Measurements from ENCODE around the gene SNX25.

SNX25 gene

DNA sequence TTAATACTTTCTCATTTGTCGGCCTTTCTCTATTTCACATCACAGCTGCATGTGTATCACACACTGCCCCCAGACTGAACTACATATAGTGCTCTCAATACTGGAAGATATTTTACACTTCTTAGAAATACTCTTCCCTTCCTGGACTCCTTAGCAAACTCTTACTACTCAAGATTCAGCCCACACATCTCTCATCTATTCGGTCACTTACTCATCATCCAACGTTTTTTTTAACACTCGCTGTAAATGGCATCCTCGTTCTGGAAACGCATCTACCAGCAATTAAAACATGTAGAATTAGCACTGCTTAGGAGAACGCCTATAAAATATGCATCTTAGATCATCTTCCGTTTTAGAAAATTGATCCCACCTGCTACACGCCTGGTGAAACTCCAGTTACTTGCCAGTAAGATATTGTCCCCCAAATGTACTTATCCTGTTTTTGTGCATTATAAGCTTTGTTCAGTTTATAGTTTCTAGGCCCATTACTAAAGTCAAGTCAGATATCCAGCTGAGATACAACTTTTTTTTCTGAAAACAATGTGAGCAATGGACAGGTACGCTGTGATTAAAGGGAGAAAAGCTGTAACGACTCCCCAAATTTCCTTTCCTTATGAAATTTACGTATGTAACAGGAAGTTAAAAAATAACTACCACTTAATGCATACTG lies 185.3 kb downstream of the SNX25 start:
- TF ChIP-seq, protein P1, sequence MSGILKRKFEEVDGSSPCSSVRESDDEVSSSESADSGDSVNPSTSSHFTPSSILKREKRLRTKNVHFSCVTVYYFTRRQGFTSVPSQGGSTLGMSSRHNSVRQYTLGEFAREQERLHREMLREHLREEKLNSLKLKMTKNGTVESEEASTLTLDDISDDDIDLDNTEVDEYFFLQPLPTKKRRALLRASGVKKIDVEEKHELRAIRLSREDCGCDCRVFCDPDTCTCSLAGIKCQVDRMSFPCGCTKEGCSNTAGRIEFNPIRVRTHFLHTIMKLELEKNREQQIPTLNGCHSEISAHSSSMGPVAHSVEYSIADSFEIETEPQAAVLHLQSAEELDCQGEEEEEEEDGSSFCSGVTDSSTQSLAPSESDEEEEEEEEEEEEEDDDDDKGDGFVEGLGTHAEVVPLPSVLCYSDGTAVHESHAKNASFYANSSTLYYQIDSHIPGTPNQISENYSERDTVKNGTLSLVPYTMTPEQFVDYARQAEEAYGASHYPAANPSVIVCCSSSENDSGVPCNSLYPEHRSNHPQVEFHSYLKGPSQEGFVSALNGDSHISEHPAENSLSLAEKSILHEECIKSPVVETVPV (CRISPR knock-in tag; IDR thresholded peaks at IDR 0.05) = no peak
- no peak for TF ChIP-seq ZFP30 (CRISPR knock-in tag; IDR thresholded peaks at IDR 0.05)
- TF ChIP-seq, protein P2, sequence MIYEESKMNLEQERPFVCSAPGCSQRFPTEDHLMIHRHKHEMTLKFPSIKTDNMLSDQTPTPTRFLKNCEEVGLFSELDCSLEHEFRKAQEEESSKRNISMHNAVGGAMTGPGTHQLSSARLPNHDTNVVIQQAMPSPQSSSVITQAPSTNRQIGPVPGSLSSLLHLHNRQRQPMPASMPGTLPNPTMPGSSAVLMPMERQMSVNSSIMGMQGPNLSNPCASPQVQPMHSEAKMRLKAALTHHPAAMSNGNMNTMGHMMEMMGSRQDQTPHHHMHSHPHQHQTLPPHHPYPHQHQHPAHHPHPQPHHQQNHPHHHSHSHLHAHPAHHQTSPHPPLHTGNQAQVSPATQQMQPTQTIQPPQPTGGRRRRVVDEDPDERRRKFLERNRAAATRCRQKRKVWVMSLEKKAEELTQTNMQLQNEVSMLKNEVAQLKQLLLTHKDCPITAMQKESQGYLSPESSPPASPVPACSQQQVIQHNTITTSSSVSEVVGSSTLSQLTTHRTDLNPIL (CRISPR knock-in tag; IDR thresholded peaks at IDR 0.05; ENCODE audit: low read depth) = no peak
- TF ChIP-seq TCF4 (CRISPR knock-in tag; IDR thresholded peaks at IDR 0.05; ENCODE audit: borderline replicate concordance) = no peak
- TF ChIP-seq ARNTL (CRISPR knock-in tag; IDR thresholded peaks at IDR 0.05; ENCODE audit: borderline replicate concordance, low read depth) = no peak
- TF ChIP-seq, protein P3, sequence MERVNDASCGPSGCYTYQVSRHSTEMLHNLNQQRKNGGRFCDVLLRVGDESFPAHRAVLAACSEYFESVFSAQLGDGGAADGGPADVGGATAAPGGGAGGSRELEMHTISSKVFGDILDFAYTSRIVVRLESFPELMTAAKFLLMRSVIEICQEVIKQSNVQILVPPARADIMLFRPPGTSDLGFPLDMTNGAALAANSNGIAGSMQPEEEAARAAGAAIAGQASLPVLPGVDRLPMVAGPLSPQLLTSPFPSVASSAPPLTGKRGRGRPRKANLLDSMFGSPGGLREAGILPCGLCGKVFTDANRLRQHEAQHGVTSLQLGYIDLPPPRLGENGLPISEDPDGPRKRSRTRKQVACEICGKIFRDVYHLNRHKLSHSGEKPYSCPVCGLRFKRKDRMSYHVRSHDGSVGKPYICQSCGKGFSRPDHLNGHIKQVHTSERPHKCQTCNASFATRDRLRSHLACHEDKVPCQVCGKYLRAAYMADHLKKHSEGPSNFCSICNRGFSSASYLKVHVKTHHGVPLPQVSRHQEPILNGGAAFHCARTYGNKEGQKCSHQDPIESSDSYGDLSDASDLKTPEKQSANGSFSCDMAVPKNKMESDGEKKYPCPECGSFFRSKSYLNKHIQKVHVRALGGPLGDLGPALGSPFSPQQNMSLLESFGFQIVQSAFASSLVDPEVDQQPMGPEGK (CRISPR knock-in tag; IDR thresholded peaks at IDR 0.05; ENCODE audit: borderline replicate concordance) = no peak
- TF ChIP-seq, protein P4, sequence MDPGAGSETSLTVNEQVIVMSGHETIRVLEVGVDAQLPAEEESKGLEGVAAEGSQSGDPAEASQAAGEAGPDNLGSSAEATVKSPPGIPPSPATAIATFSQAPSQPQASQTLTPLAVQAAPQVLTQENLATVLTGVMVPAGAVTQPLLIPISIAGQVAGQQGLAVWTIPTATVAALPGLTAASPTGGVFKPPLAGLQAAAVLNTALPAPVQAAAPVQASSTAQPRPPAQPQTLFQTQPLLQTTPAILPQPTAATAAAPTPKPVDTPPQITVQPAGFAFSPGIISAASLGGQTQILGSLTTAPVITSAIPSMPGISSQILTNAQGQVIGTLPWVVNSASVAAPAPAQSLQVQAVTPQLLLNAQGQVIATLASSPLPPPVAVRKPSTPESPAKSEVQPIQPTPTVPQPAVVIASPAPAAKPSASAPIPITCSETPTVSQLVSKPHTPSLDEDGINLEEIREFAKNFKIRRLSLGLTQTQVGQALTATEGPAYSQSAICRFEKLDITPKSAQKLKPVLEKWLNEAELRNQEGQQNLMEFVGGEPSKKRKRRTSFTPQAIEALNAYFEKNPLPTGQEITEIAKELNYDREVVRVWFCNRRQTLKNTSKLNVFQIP (CRISPR knock-in tag; IDR thresholded peaks at IDR 0.05; ENCODE audit: borderline replicate concordance, low read depth) = no peak
- ATAC-seq = no peak

DNA sequence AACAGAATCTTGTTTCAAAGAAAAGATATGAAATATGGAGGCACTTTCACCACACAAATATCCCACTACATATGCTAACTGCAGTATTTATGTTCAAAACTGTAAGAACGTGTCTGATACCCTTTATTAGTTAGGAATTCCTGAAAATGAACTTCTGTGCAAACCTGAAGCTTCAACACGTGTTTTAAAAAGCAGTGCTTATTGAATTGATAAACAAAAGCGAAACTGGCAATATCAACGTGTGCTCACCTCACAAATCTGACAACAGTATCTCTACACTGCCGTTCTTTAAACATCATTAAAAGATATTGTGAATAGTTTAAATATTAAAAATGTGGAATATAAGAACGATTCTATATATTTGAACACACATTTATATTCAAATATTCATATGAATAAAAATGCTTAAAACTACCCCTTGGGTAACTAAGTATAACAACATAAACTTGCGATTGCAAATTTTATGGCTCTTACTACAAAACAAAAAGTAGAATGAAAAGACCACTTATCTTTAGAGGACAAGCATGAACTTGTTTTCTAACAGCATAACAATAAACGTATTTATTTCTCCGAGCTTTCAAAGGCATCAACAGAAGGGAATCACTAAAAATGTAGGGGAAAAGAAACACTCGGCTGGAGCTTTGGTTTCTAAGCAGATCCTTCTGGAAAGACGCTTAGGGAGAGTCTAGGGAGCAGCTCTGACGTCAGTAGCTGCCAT lies 186.0 kb downstream of the SNX25 start, which contains the start of gene LRP2BP:
TSS of gene LRP2BP (minus strand) at position 687 of the 718 bp plus-strand sequence. CDS start 17,738 bp downstream, outside the sequence.
- no peak for ATAC-seq
- TF ChIP-seq TCF4 (CRISPR knock-in tag; IDR thresholded peaks at IDR 0.05; ENCODE audit: borderline replicate concordance) = no peak
- TF ChIP-seq, protein P1 (CRISPR knock-in tag; IDR thresholded peaks at IDR 0.05) = peak; percentile 39; the same call in 1 of the 2 replicates

DNA sequence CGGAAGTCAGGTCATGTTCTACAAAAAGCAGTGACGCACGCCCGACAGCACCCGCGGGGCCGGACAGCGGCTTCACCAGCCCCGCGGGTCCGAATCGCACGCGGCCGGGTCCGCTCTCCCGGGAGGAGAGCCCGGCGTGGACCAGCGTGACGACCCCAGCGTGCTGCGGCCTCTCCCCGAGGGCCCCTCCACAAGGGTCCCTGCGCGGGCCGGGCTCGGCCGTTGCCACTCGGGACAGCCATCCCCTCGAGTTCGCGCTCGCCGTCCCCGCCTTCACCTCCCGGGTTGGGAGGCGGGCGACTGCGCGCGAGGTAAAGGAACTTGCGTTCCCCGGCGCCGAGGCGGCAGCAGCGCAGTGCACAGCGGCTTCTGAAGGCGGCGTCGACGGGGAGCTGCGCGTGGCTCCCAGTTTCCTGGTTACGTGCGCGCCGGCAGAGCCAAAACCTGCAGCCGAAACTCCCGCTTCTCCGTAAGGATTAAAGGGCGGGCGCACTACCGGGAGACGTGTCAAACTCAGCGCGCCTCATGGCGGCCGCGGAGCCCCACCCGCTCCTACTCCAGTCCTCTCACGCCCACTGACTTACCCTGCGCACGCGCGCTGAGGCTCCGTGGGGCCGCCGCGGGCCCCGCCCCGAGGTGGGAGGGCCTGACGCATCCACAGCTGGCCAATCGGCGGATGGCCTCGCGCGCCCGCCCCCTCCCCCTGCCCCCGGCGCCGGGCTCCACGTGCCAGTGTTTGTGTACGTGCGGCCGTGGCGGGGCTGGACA lies 186.7 kb downstream of the SNX25 start:
- peak; percentile 91 for ATAC-seq
- TF ChIP-seq GLIS3 (CRISPR knock-in tag; IDR thresholded peaks at IDR 0.05) (peak; percentile 7; the same call in 1 of the 2 replicates), ZNF565 (CRISPR knock-in tag; conservative IDR thresholded peaks at IDR 0.05; ENCODE audit: low read depth) (0 out of 2 replicates have a peak, but pooled peaks have one; percentile 36), ZFP3 (CRISPR knock-in tag; IDR thresholded peaks at IDR 0.05) (peak; percentile 81), SNAI2 (CRISPR knock-in tag; IDR thresholded peaks at IDR 0.05) (0 out of 2 replicates have a peak, but pooled peaks have one; percentile 77), CSDC2 (CRISPR knock-in tag; IDR thresholded peaks at IDR 0.05) (0 out of 2 replicates have a peak, but pooled peaks have one; percentile 52), TOX (CRISPR knock-in tag; IDR thresholded peaks at IDR 0.05; ENCODE audit: borderline replicate concordance) (no peak), OSR1 (CRISPR knock-in tag; IDR thresholded peaks at IDR 0.05) (no peak), BACH2 (CRISPR knock-in tag; IDR thresholded peaks at IDR 0.05; ENCODE audit: borderline replicate concordance) (no peak), ZNF8 (CRISPR knock-in tag; IDR thresholded peaks at IDR 0.05) (no peak), ARNTL (CRISPR knock-in tag; IDR thresholded peaks at IDR 0.05; ENCODE audit: borderline replicate concordance, low read depth) (no peak)
- TF ChIP-seq, protein P3 (CRISPR knock-in tag; IDR thresholded peaks at IDR 0.05; ENCODE audit: borderline replicate concordance) = no peak; the same call in 1 of the 2 replicates
- TF ChIP-seq, protein P4 (CRISPR knock-in tag; IDR thresholded peaks at IDR 0.05; ENCODE audit: borderline replicate concordance, low read depth) = peak; percentile 77; the same call in 1 of the 2 replicates
- TF ChIP-seq, protein P5, sequence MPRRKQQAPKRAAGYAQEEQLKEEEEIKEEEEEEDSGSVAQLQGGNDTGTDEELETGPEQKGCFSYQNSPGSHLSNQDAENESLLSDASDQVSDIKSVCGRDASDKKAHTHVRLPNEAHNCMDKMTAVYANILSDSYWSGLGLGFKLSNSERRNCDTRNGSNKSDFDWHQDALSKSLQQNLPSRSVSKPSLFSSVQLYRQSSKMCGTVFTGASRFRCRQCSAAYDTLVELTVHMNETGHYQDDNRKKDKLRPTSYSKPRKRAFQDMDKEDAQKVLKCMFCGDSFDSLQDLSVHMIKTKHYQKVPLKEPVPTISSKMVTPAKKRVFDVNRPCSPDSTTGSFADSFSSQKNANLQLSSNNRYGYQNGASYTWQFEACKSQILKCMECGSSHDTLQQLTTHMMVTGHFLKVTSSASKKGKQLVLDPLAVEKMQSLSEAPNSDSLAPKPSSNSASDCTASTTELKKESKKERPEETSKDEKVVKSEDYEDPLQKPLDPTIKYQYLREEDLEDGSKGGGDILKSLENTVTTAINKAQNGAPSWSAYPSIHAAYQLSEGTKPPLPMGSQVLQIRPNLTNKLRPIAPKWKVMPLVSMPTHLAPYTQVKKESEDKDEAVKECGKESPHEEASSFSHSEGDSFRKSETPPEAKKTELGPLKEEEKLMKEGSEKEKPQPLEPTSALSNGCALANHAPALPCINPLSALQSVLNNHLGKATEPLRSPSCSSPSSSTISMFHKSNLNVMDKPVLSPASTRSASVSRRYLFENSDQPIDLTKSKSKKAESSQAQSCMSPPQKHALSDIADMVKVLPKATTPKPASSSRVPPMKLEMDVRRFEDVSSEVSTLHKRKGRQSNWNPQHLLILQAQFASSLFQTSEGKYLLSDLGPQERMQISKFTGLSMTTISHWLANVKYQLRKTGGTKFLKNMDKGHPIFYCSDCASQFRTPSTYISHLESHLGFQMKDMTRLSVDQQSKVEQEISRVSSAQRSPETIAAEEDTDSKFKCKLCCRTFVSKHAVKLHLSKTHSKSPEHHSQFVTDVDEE (CRISPR knock-in tag; IDR thresholded peaks at IDR 0.05) = peak; percentile 83
